Mesendoderm (in vitro differentiated cells): Measurements from ENCODE around the gene ANXA8L1.
"Not testable (repeated sequence)": the region's sequence is repeated elsewhere in the genome, so short reads cannot be mapped to it uniquely, and the experiment has no call there.

ENCODE experiments used
- DNase-seq: peaks from one replicate; pipeline ENCODE4 v3.0.0; 2013
- H2AK5ac ChIP-seq: 2 replicates; pipeline ENCODE4 v1.6.1; 2013; ENCODE audit warnings: low read length, inconsistent platforms
- H2BK120ac ChIP-seq: 2 replicates; pipeline ENCODE4 v1.6.1; 2013; ENCODE audit warnings: low read depth, mild to moderate bottlenecking, low read length, moderate library complexity, mixed read lengths
- H2BK15ac ChIP-seq: replicated peaks from 2 replicates; pipeline ENCODE4 v1.6.1; 2013; ENCODE audit warnings: low read depth, mild to moderate bottlenecking, moderate library complexity
- H2BK5ac ChIP-seq: 2 replicates; pipeline ENCODE4 v1.6.1; 2013; ENCODE audit warnings: low read length, inconsistent platforms
- H3K18ac ChIP-seq: 2 replicates; pipeline ENCODE4 v1.6.1; 2013; ENCODE audit warnings: mild to moderate bottlenecking, low read length, mixed read lengths
- H3K23ac ChIP-seq: one replicate; pipeline ENCODE4 v1.6.1; 2013; ENCODE audit warnings: low read length
- H3K27ac ChIP-seq: 2 replicates; pipeline ENCODE4 v1.5.1; 2013; ENCODE audit warnings: low read depth, mild to moderate bottlenecking, inconsistent platforms, low read length, moderate library complexity
- H3K27me3 ChIP-seq: 2 replicates; pipeline ENCODE4 v1.6.1; 2013; ENCODE audit warnings: low read length, control low read depth, mild to moderate bottlenecking, inconsistent platforms; ENCODE audit not compliant: insufficient read depth, poor library complexity
- H3K36me3 ChIP-seq: 2 replicates; pipeline ENCODE4 v1.6.1; 2013; ENCODE audit warnings: low read length, inconsistent platforms; ENCODE audit not compliant: control insufficient read depth, insufficient read depth
- H3K4ac ChIP-seq: one replicate; pipeline ENCODE4 v1.6.1; 2013; ENCODE audit warnings: low read depth, mild to moderate bottlenecking, low read length, moderate library complexity
- H3K4me1 ChIP-seq: 2 replicates; pipeline ENCODE4 v1.6.1; 2013; ENCODE audit warnings: low read depth, low read length, inconsistent platforms; ENCODE audit not compliant: control insufficient read depth
- H3K4me2 ChIP-seq: 2 replicates; pipeline ENCODE4 v1.6.1; 2013; ENCODE audit warnings: low read length
- H3K4me3 ChIP-seq: 2 replicates; pipeline ENCODE4 v1.5.1; 2013; ENCODE audit warnings: mild to moderate bottlenecking, low read length
- H3K56ac ChIP-seq: one replicate; pipeline ENCODE4 v1.6.1; 2013; ENCODE audit warnings: low read length
- H3K79me1 ChIP-seq: 2 replicates; pipeline ENCODE4 v1.6.1; 2013; ENCODE audit warnings: low read length, inconsistent platforms
- H3K79me2 ChIP-seq: 2 replicates; pipeline ENCODE4 v1.6.1; 2013; ENCODE audit warnings: mild to moderate bottlenecking, low read length; ENCODE audit not compliant: control insufficient read depth, insufficient read depth
- H3K9ac ChIP-seq: 2 replicates; pipeline ENCODE4 v1.6.1; 2013; ENCODE audit warnings: low read length, inconsistent platforms
- H4K5ac ChIP-seq: one replicate; pipeline ENCODE4 v1.6.1; 2013; ENCODE audit warnings: low read length
- H4K8ac ChIP-seq: one replicate; pipeline ENCODE4 v1.6.1; 2013; ENCODE audit warnings: low read depth, mild to moderate bottlenecking, control low read depth, low read length, moderate library complexity
- WGBS: extraction: QIAGEN DNeasy Blood & Tissue Kit; methylation state at CpG from one replicate; pipeline ENCODE4 v1.1.7; 2013; ENCODE audit warnings: low lambda C conversion rate, missing lambda C conversion rate; ENCODE audit not compliant: insufficient coverage; ENCODE audit errors: extremely low coverage; 5-methylcytosine and 5-hydroxymethylcytosine counted together

ANXA8L1 gene

DNA sequence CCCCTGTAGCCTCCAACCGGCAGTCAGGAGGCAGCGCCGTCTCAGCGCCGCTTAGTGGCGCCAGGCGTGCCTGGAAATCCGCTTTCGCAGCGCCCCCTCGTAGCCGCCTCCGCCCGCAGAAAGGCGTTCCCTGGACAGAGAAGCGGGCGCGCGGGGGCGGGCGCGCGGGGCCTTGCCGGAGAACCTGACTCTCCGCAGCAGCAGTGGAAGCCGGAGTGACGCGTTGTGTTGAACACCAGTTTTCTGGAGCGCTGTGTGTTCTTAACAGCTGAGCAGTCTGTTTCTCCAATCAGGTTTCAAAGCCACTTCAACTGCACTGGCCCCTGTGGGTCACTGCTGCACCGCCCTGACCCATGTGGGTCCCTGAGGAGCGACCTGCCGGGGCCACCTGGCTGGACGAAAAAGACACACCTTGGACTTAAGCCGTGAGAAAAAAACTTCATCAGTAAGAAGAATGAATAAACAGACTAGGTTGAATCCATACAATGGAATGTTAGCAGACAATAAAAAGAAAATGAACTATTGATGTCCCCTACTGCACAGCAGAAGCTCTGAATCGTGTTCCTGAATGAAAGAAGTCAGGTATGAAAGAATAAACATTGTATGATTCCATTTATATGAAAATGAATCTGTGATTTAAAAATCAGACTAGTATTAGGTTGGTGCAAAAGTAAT lies 22.8 kb downstream of the ANXA8L1 start:
- H2BK120ac ChIP-seq = peak overlapping the region; percentile 73
- WGBS = no CpG with 5 or more reads among the region's 35 CpGs

DNA sequence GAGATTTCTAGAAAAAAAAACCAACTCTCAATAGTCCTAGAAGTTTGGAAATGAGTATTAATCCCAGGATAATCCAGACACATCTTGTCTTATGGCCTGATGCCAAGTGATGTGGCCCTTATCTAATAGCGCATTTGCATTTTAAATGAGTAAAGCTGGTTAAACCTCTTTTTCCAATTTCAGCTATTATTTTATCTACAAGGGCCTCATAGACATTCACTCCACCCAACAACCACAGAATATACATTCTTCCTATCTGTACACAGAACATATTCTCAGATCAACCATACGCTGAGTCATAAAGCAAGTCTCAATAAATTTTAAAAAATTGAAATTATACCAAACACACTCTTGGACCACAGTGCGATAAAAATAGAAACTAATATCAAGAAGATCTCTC lies 34.0 kb downstream of the ANXA8L1 start:
- not testable (repeated sequence) for H2BK15ac ChIP-seq, H4K5ac ChIP-seq, H3K4me2 ChIP-seq, H4K8ac ChIP-seq, H3K56ac ChIP-seq, DNase-seq, H2AK5ac ChIP-seq, H3K4me1 ChIP-seq, H3K18ac ChIP-seq, H3K79me1 ChIP-seq, H3K23ac ChIP-seq, H3K27me3 ChIP-seq, H3K4ac ChIP-seq, H3K79me2 ChIP-seq, H2BK5ac ChIP-seq, H3K27ac ChIP-seq, H3K4me3 ChIP-seq, H2BK120ac ChIP-seq, H3K36me3 ChIP-seq, H3K9ac ChIP-seq
- WGBS = no CpG with 5 or more reads among the region's 3 CpGs

More for the DNA sequence above, 22.8 kb downstream of the ANXA8L1 start:
- H2BK15ac ChIP-seq, H2AK5ac ChIP-seq, H3K79me2 ChIP-seq, H4K8ac ChIP-seq, H4K5ac ChIP-seq, H3K27me3 ChIP-seq, H3K79me1 ChIP-seq, H3K36me3 ChIP-seq, H3K4me1 ChIP-seq, H2BK5ac ChIP-seq, H3K4ac ChIP-seq, H3K23ac ChIP-seq, H3K27ac ChIP-seq, H3K4me2 ChIP-seq, H3K4me3 ChIP-seq: not testable (repeated sequence)
- Histone ChIP-seq H3K9ac (peak overlapping the region; percentile 54), H3K18ac (peak overlapping the region; percentile 68), H3K56ac (peak overlapping the region; percentile 80)
- peak; percentile 65 for DNase-seq

DNA sequence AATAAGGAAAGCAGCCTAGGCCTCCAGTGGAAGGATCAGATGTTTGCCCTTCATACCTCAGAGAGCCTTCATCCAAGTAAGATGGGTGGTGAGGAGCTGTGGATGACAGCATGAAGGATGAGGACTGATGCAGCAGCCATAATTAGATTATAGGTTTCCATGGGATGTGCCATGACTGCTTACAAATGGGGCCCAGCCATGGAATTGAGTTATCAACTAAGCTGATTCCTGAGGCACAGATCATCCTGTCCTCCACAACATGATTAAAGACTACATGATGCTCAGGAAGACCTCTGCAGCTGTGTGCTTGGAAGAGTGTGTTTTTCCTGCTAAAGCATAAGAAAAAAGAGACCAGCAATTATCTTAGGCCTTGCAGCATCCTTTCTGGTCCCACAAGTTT lies 35.5 kb downstream of the ANXA8L1 start:
- not testable (repeated sequence) for H4K5ac ChIP-seq, H3K23ac ChIP-seq, H3K18ac ChIP-seq, H3K56ac ChIP-seq, H3K79me1 ChIP-seq, H3K4me3 ChIP-seq, H2BK15ac ChIP-seq, H2BK5ac ChIP-seq, DNase-seq, H3K4ac ChIP-seq, H3K36me3 ChIP-seq, H3K9ac ChIP-seq, H3K27me3 ChIP-seq, H2AK5ac ChIP-seq, H3K4me2 ChIP-seq, H3K27ac ChIP-seq, H3K4me1 ChIP-seq, H3K79me2 ChIP-seq, H2BK120ac ChIP-seq, H4K8ac ChIP-seq

DNA sequence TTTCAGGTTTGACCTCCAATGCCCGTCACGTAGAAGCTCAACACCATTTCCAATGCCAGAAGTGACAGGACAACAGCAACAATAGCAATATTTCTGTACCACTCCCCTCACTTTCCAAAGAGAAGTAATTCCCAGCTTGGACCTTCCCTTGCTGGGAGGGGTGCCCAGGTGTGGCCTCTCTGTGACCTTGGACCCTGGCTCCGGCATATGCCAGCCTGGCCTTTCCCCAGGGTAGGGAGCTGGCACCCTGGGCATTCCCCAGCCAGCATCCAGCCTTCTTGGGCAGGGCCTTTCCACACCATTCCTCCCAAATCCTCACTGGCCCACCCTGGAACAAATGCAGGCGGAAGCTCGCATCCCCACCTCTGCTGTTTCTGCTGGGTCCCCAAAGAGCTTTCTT lies 37.1 kb downstream of the ANXA8L1 start:
- not testable (repeated sequence) for DNase-seq, H3K4me1 ChIP-seq
- WGBS = no CpG with 5 or more reads among the region's 5 CpGs

DNA sequence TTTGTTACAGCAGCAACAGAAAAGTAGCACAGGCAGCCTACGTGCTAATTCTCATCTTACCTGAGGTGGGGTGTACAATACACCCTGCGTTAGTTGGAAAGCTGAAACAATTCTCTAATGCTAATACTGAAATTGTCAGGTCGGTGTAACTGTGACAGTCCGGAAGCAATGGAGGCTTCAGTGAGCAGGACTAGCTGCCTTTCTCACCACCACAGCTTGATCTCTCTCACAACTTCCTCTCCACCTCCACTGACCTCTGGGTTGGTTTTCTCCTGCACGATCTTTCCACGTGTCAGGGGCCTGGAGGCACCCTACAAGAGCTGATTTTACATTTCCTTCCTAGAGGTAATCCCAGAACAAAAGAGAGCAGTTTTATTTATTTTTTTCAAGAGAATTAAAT lies 39.7 kb downstream of the ANXA8L1 start:
- not testable (repeated sequence) for H3K27ac ChIP-seq, H2BK120ac ChIP-seq, H3K4me2 ChIP-seq, H3K27me3 ChIP-seq, H3K79me2 ChIP-seq, H3K4me3 ChIP-seq, H3K4me1 ChIP-seq, H3K79me1 ChIP-seq, H4K5ac ChIP-seq, H3K18ac ChIP-seq, H3K23ac ChIP-seq, H4K8ac ChIP-seq, H2BK5ac ChIP-seq, H3K4ac ChIP-seq, DNase-seq, H2BK15ac ChIP-seq, H3K56ac ChIP-seq, H3K9ac ChIP-seq, H3K36me3 ChIP-seq, H2AK5ac ChIP-seq
- WGBS = no CpG with 5 or more reads among the region's 6 CpGs

More for the DNA sequence above, 37.1 kb downstream of the ANXA8L1 start:
- not testable (repeated sequence) for H3K18ac ChIP-seq, H4K5ac ChIP-seq, H3K23ac ChIP-seq, H3K79me1 ChIP-seq, H4K8ac ChIP-seq, H3K4me2 ChIP-seq, H3K36me3 ChIP-seq, H2BK120ac ChIP-seq, H2BK5ac ChIP-seq, H2AK5ac ChIP-seq, H3K79me2 ChIP-seq, H3K4ac ChIP-seq, H3K27ac ChIP-seq, H3K9ac ChIP-seq, H3K27me3 ChIP-seq, H2BK15ac ChIP-seq, H3K56ac ChIP-seq, H3K4me3 ChIP-seq

GRCh38 chr10:46418283-46418682 lies 42.7 kb downstream of the ANXA8L1 start:
- H3K79me2 ChIP-seq, H2BK120ac ChIP-seq, H4K8ac ChIP-seq, H3K4me2 ChIP-seq, H2BK15ac ChIP-seq, H4K5ac ChIP-seq, H3K18ac ChIP-seq, H3K36me3 ChIP-seq, H3K23ac ChIP-seq, H3K56ac ChIP-seq, H3K4ac ChIP-seq, H3K4me3 ChIP-seq, H3K4me1 ChIP-seq, H2BK5ac ChIP-seq, H3K27me3 ChIP-seq, H3K27ac ChIP-seq, H3K9ac ChIP-seq, H2AK5ac ChIP-seq, H3K79me1 ChIP-seq: not testable (repeated sequence)
- no CpG with 5 or more reads among the region's 7 CpGs for WGBS
- DNase-seq = peak; percentile 69
